GM23338 (cell line): Measurements from ENCODE around the gene ADGRD1. TPM values are rescaled to one million over a fixed set of nuclear protein-coding genes. Genes with fewer than 3 reads are reported as not detected.

ENCODE experiments used
- ATAC-seq: fragments of 200-7000 bp; cut with Tn5 transposase; 3 replicates; pipeline ENCODE4 v1.9.1; 2020
- DNase-seq: peaks from one replicate; pipeline ENCODE4 v3.0.0-alpha.2; 2015; ENCODE audit warnings: low spot score
- H2AFZ ChIP-seq: fragments of 200-600 bp; sonication (generic); 2 replicates; pipeline ENCODE4 v1.8.0; 2016; ENCODE audit warnings: antibody characterized with exemption, mild to moderate bottlenecking, moderate library complexity
- H3F3A ChIP-seq: fragments of 200-600 bp; sonication (generic); replicated peaks from 2 replicates; pipeline ENCODE4 v1.8.0; 2017; ENCODE audit warnings: antibody characterized with exemption, mixed run types, low read depth
- H3K27ac ChIP-seq: fragments of 200-600 bp; sonication (generic); 2 replicates; pipeline ENCODE4 v1.6.1; 2016; ENCODE audit warnings: low read depth
- H3K27me3 ChIP-seq: fragments of 200-600 bp; sonication (generic); 2 replicates; pipeline ENCODE4 v1.8.0; 2016; ENCODE audit warnings: mild to moderate bottlenecking, mixed run types, moderate library complexity; ENCODE audit not compliant: insufficient read depth
- H3K36me3 ChIP-seq: fragments of 200-600 bp; sonication (generic); 2 replicates; pipeline ENCODE4 v1.8.0; 2016; ENCODE audit warnings: mild to moderate bottlenecking; ENCODE audit not compliant: insufficient read depth
- H3K4me1 ChIP-seq: fragments of 200-600 bp; sonication (generic); 2 replicates; pipeline ENCODE4 v1.8.0; 2016; ENCODE audit warnings: mild to moderate bottlenecking, moderate library complexity; ENCODE audit not compliant: insufficient read depth
- H3K4me2 ChIP-seq: fragments of 200-600 bp; sonication (generic); 2 replicates; pipeline ENCODE4 v1.7.1; 2017; ENCODE audit warnings: mixed run types
- H3K4me3 ChIP-seq: fragments of 200-600 bp; sonication (generic); 2 replicates; pipeline ENCODE4 v1.6.1; 2016; ENCODE audit warnings: mixed run types
- H3K79me2 ChIP-seq: fragments of 200-600 bp; sonication (generic); replicated peaks from 2 replicates; pipeline ENCODE4 v1.8.0; 2017; ENCODE audit warnings: mild to moderate bottlenecking; ENCODE audit not compliant: insufficient read depth
- H3K9me2 ChIP-seq: fragments of 200-600 bp; sonication (generic); 2 replicates; pipeline ENCODE4 v1.8.0; 2017; ENCODE audit not compliant: insufficient read depth
- H4K20me1 ChIP-seq: fragments of 200-600 bp; sonication (generic); replicated peaks from 2 replicates; pipeline ENCODE4 v1.8.0; 2017; ENCODE audit warnings: mild to moderate bottlenecking; ENCODE audit not compliant: insufficient read depth
- H3K27ac Mint-ChIP-seq: 2 replicates; pipeline ENCODE4 v1.8.0; 2020; ENCODE audit warnings: inconsistent platforms, mild to moderate bottlenecking, moderate library complexity, mixed read lengths
- H3K27me3 Mint-ChIP-seq: 3 replicates; pipeline ENCODE4 v1.8.0; 2022; ENCODE audit warnings: low read depth, mild to moderate bottlenecking, moderate library complexity, mixed read lengths, inconsistent platforms; ENCODE audit not compliant: insufficient read depth, poor library complexity
- H3K36me3 Mint-ChIP-seq: 3 replicates; pipeline ENCODE4 v1.8.0; 2021; ENCODE audit warnings: low read depth, mild to moderate bottlenecking, inconsistent platforms, moderate library complexity, mixed read lengths
- H3K4me1 Mint-ChIP-seq: 3 replicates; pipeline ENCODE4 v1.8.0; 2020; ENCODE audit warnings: mild to moderate bottlenecking, inconsistent platforms, mixed read lengths
- H3K4me3 Mint-ChIP-seq: 3 replicates; pipeline ENCODE4 v1.8.0; 2021; ENCODE audit warnings: moderate library complexity, mild to moderate bottlenecking, inconsistent platforms, mixed read lengths
- H3K9me3 Mint-ChIP-seq: 3 replicates; pipeline ENCODE4 v1.8.0; 2020; ENCODE audit warnings: moderate library complexity, mild to moderate bottlenecking, inconsistent platforms, mixed read lengths
- EZH2phosphoT487 ChIP-seq: fragments of 200-600 bp; sonication (generic); IDR thresholded peaks from one replicate; pipeline ENCODE4 v1.8.1; 2018; ENCODE audit warnings: antibody characterized with exemption; ENCODE audit not compliant: unreplicated experiment
- JUNB ChIP-seq: IDR thresholded peaks from one replicate; pipeline ENCODE4 v1.6.1; 2016; ENCODE audit warnings: antibody characterized with exemption; ENCODE audit not compliant: unreplicated experiment
- POLR2AphosphoS5 ChIP-seq: IDR thresholded peaks from 2 replicates; pipeline ENCODE4 v1.6.1; 2016; ENCODE audit warnings: antibody characterized with exemption, low read depth
- ZNF331 ChIP-seq: fragments of 250-450 bp; sonication (Bioruptor Pico); IDR thresholded peaks from 2 replicates; pipeline ENCODE4 v1.5.0; 2020; ENCODE audit warnings: low read depth, mild to moderate bottlenecking, moderate library complexity
- polyA plus RNA-seq: library from polyadenylated mRNA; unstranded; fragments of >200 nt; fragmentation: Nextera tagmentation; extraction: Ambion mirVana; gene quantifications from 2 replicates; pipeline ENCODE4 v1.2.1, GENCODE V29; 2016
- total RNA-seq: library from RNA; depleted of rRNA; stranded (reverse); fragments of >200 nt; shearing (Covaris generic); gene quantifications from 2 replicates; pipeline ENCODE4 v1.2.3, GENCODE V29; 2014
- TF ChIP-seq, protein P1 (sequence below): fragments of 250-450 bp; sonication (Bioruptor Pico); IDR thresholded peaks from 2 replicates; pipeline ENCODE4 v1.5.0; 2020; ENCODE audit warnings: mild to moderate bottlenecking, moderate library complexity
- TF ChIP-seq, protein P2 (sequence below): IDR thresholded peaks from 2 replicates; pipeline ENCODE4 v1.6.1; 2016; ENCODE audit warnings: antibody characterized with exemption

Gene ADGRD1
- total and polyA plus RNA-seq, 2 experiments from 2014 or later = 1.4 TPM; not detected in 1

DNA sequence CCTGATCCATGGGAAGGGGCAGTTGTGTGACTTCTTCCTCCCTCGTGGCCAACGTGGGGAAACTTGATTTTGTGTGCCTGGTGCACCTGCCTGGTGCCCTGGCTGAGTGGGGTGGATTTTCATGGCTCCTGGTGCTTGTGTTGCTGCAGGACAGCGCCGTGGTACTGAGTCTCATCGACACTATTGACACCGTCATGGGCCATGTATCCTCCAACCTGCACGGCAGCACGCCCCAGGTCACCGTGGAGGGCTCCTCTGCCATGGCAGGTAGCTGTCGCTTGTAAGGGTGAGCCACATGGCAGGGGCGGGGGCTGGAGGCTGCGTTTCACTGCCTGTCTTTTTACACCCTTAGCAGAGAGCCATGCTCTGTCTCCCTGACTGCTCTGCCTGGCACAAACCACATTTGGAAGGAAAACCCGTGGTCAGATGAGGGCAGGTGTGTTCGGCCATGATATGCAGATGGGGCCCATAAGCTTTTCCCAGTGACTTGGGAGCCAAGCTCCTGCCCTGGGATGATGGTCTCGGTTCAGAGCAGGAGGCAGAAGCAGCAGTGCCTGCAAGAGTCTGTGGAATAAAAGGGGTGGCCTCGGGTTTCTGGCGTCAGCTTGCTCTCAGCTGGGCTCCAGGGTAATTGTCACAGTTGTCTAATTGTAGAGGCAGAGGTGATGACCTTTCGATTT lies 49.5 kb downstream of the ADGRD1 start:
- Histone ChIP-seq H4K20me1 (no peaks in the 10 kb centered on the region), H3K9me2 (no peaks in the 10 kb centered on the region), H3K4me3 (no peak overlapping the region), H3K36me3 (0 out of 2 replicates have a peak, but pooled peaks cover 3% of the 10 kb centered on the region), H3K79me2 (no peaks in the 10 kb centered on the region), H3K4me2 (no peak overlapping the region), H2AFZ (no peak overlapping the region), H3K27ac (no peak overlapping the region), H3F3A (no peaks in the 10 kb centered on the region), H3K4me1 (no peaks in the 10 kb centered on the region), H3K27me3 (no peaks in the 10 kb centered on the region)
- DNase-seq (no peak), ATAC-seq (no peak; the same call in 1 of the 3 replicates)
- peaks cover 5% of the 10 kb centered on the region for H3K27me3 Mint-ChIP-seq
- peaks cover 20% of the 10 kb centered on the region; the same call in 2 of the 3 replicates for H3K36me3 Mint-ChIP-seq
- TF ChIP-seq, protein P1, sequence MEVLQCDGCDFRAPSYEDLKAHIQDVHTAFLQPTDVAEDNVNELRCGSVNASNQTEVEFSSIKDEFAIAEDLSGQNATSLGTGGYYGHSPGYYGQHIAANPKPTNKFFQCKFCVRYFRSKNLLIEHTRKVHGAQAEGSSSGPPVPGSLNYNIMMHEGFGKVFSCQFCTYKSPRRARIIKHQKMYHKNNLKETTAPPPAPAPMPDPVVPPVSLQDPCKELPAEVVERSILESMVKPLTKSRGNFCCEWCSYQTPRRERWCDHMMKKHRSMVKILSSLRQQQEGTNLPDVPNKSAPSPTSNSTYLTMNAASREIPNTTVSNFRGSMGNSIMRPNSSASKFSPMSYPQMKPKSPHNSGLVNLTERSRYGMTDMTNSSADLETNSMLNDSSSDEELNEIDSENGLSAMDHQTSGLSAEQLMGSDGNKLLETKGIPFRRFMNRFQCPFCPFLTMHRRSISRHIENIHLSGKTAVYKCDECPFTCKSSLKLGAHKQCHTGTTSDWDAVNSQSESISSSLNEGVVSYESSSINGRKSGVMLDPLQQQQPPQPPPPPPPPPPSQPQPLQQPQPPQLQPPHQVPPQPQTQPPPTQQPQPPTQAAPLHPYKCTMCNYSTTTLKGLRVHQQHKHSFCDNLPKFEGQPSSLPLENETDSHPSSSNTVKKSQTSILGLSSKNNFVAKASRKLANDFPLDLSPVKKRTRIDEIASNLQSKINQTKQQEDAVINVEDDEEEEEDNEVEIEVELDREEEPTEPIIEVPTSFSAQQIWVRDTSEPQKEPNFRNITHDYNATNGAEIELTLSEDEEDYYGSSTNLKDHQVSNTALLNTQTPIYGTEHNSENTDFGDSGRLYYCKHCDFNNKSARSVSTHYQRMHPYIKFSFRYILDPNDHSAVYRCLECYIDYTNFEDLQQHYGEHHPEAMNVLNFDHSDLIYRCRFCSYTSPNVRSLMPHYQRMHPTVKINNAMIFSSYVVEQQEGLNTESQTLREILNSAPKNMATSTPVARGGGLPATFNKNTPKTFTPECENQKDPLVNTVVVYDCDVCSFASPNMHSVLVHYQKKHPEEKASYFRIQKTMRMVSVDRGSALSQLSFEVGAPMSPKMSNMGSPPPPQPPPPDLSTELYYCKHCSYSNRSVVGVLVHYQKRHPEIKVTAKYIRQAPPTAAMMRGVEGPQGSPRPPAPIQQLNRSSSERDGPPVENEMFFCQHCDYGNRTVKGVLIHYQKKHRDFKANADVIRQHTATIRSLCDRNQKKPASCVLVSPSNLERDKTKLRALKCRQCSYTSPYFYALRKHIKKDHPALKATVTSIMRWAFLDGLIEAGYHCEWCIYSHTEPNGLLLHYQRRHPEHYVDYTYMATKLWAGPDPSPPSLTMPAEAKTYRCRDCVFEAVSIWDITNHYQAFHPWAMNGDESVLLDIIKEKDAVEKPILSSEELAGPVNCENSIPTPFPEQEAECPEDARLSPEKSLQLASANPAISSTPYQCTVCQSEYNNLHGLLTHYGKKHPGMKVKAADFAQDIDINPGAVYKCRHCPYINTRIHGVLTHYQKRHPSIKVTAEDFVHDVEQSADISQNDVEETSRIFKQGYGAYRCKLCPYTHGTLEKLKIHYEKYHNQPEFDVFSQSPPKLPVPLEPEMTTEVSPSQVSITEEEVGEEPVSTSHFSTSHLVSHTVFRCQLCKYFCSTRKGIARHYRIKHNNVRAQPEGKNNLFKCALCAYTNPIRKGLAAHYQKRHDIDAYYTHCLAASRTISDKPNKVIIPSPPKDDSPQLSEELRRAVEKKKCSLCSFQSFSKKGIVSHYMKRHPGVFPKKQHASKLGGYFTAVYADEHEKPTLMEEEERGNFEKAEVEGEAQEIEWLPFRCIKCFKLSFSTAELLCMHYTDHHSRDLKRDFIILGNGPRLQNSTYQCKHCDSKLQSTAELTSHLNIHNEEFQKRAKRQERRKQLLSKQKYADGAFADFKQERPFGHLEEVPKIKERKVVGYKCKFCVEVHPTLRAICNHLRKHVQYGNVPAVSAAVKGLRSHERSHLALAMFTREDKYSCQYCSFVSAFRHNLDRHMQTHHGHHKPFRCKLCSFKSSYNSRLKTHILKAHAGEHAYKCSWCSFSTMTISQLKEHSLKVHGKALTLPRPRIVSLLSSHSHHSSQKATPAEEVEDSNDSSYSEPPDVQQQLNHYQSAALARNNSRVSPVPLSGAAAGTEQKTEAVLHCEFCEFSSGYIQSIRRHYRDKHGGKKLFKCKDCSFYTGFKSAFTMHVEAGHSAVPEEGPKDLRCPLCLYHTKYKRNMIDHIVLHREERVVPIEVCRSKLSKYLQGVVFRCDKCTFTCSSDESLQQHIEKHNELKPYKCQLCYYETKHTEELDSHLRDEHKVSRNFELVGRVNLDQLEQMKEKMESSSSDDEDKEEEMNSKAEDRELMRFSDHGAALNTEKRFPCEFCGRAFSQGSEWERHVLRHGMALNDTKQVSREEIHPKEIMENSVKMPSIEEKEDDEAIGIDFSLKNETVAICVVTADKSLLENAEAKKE = no peak
- no peak for TF ChIP-seq JUNB
- TF ChIP-seq, protein P2, sequence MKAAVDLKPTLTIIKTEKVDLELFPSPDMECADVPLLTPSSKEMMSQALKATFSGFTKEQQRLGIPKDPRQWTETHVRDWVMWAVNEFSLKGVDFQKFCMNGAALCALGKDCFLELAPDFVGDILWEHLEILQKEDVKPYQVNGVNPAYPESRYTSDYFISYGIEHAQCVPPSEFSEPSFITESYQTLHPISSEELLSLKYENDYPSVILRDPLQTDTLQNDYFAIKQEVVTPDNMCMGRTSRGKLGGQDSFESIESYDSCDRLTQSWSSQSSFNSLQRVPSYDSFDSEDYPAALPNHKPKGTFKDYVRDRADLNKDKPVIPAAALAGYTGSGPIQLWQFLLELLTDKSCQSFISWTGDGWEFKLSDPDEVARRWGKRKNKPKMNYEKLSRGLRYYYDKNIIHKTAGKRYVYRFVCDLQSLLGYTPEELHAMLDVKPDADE = no peak
- no peak for TF ChIP-seq EZH2phosphoT487
- no peak for TF ChIP-seq POLR2AphosphoS5
- no peak for TF ChIP-seq ZNF331
- peaks cover 21% of the 10 kb centered on the region for H3K9me3 Mint-ChIP-seq
- no peaks in the 10 kb centered on the region for H3K4me1 Mint-ChIP-seq
- H3K4me3 Mint-ChIP-seq = no peak overlapping the region
- no peak overlapping the region for H3K27ac Mint-ChIP-seq
